Thoracic aorta (tissue), 2 donors: ENCODE measurements around the gene RELA. TPM values are rescaled to one million over a fixed set of nuclear protein-coding genes. Genes with fewer than 3 reads are reported as not detected.

Source experiments
- ATAC-seq: fragments of 150-250 bp; one replicate; pipeline ENCODE4 v1.8.0; 2017; ENCODE audit warnings: low read depth; ENCODE audit not compliant: insufficient number of reproducible peaks, low FRiP score
- DNase-seq: peaks from one replicate; pipeline ENCODE4 v3.0.0-alpha.2; 2020; ENCODE audit warnings: low spot score
- H3K27ac ChIP-seq, 2 donors: fragments of 200-600 bp; sonication (generic); 1 replicate in 1 of 2; 2 replicates in 1 of 2; pipeline ENCODE4 v1.5.1; 2016; ENCODE audit warnings: mild to moderate bottlenecking in 2 of 2, moderate library complexity in 2 of 2
- H3K27me3 ChIP-seq: fragments of 200-600 bp; sonication (generic); replicated peaks from 2 replicates; pipeline ENCODE4 v1.6.0; 2016; ENCODE audit warnings: mild to moderate bottlenecking; ENCODE audit not compliant: insufficient read depth
- H3K36me3 ChIP-seq: fragments of 200-600 bp; sonication (generic); one replicate; pipeline ENCODE4 v1.5.1; 2016
- H3K4me1 ChIP-seq, 2 donors: fragments of 200-600 bp; sonication (generic); 1 replicate in 1 of 2; 2 replicates in 1 of 2; pipeline versions ENCODE4 v1.5.1 to v1.6.0; 2016; ENCODE audit warnings: low read depth in 2 of 2, mild to moderate bottlenecking in 1 of 2; ENCODE audit not compliant: control insufficient read depth in 1 of 2
- H3K4me3 ChIP-seq: fragments of 200-600 bp; sonication (generic); 2 replicates; pipeline ENCODE4 v1.5.1; 2016; ENCODE audit warnings: mild to moderate bottlenecking
- H3K9me3 ChIP-seq: fragments of 200-600 bp; sonication (generic); 2 replicates; pipeline ENCODE4 v1.5.1; 2016
- CTCF ChIP-seq: fragments of 200-600 bp; sonication (generic); IDR thresholded peaks from one replicate; pipeline ENCODE4 v1.5.1; 2019; ENCODE audit warnings: antibody characterized with exemption
- total RNA-seq, 2 donors: library from RNA; depleted of rRNA; stranded (reverse); fragments of >200 nt; gene quantifications; one replicate each; pipeline versions ENCODE4 v1.1.0 to v1.2.3, GENCODE V29; 2016

Gene RELA
- total RNA-seq, 2 donors from 2014 or later, result 81.5 to 84.4 TPM

GRCh38 chr11:65604258-65604657 is 58.5 kb downstream of the RELA start:
- DNase-seq (no peak), ATAC-seq (no peak)
- H3K4me1 ChIP-seq, result peaks cover 0 to 16% of the 10 kb centered on the region in 2 donors
- H3K36me3 ChIP-seq, result peaks cover 46% of the 10 kb centered on the region
- H3K27me3 ChIP-seq, result no peaks in the 10 kb centered on the region
- no peaks in the 10 kb centered on the region for H3K9me3 ChIP-seq
- H3K4me3 ChIP-seq, result no peak overlapping the region
- no peak overlapping the region for H3K27ac ChIP-seq
- no peak for TF ChIP-seq CTCF

Other genes with a start within 250 kb of the RELA start
- gene NEAT1, start 240.1 kb downstream of the RELA start, total RNA-seq, result 1,000 to 10,000 TPM in 1 of 2 donors, 100 to 1,000 TPM in 1; 848 to 1,659 TPM
- gene MALAT1, start 163.9 kb downstream of the RELA start, total RNA-seq, result over 10,000 TPM; 20,776 to 38,952 TPM
- gene SCYL1, start 137.8 kb downstream of the RELA start, total RNA-seq, result 100 to 1,000 TPM in 1 of 2 donors, 10 to 100 TPM in 1; 96.8 to 106 TPM
- gene LTBP3, start 104.6 kb downstream of the RELA start, total RNA-seq, result 100 to 1,000 TPM; 492 to 512 TPM
- 10 to 100 TPM; 38.4 to 51.7 TPM for gene ZNRD2, start 92.4 kb downstream of the RELA start, total RNA-seq
- 100 to 1,000 TPM in 1 of 2 donors, 10 to 100 TPM in 1; 53.3 to 127 TPM for gene FAM89B, start 90.4 kb downstream of the RELA start, total RNA-seq
- 100 to 1,000 TPM; 286 to 395 TPM for gene EHBP1L1, start 86.9 kb downstream of the RELA start, total RNA-seq
- under 1 TPM in 1 of 2 donors, not detected in 1; 0.95 TPM for gene KCNK7, start 67.1 kb downstream of the RELA start, total RNA-seq
- 10 to 100 TPM; 48.3 to 62.8 TPM for gene MAP3K11, start 48.7 kb downstream of the RELA start, total RNA-seq
- gene PCNX3, start 47.1 kb downstream of the RELA start, total RNA-seq, result 10 to 100 TPM; 37.5 to 39.5 TPM
- 10 to 100 TPM; 47.9 to 69.8 TPM for gene SIPA1, start 24.8 kb downstream of the RELA start, total RNA-seq
- gene KAT5, start 49.3 kb upstream of the RELA start, total RNA-seq, result 10 to 100 TPM; 49.0 to 50.5 TPM
- gene RNASEH2C, start 57.9 kb upstream of the RELA start, total RNA-seq, result 100 to 1,000 TPM; 138 to 185 TPM
- gene AP5B1, start 118.1 kb upstream of the RELA start, total RNA-seq, result 10 to 100 TPM; 26.3 to 38.4 TPM
- gene OVOL1, start 124.1 kb upstream of the RELA start, total RNA-seq, result under 1 TPM in 1 of 2 donors, not detected in 1; 0.27 TPM
- under 1 TPM in 1 of 2 donors, not detected in 1; 0.81 TPM for gene SNX32, start 171.0 kb upstream of the RELA start, total RNA-seq
- 100 to 1,000 TPM; 565 to 797 TPM for gene CFL1, start 195.3 kb upstream of the RELA start, total RNA-seq
- gene MUS81, start 197.5 kb upstream of the RELA start, total RNA-seq, result 10 to 100 TPM; 51.8 to 62.8 TPM
- 100 to 1,000 TPM; 134 to 219 TPM for gene EFEMP2, start 209.9 kb upstream of the RELA start, total RNA-seq
- gene CTSW, start 216.9 kb upstream of the RELA start, total RNA-seq, result 10 to 100 TPM in 1 of 2 donors, 1 to 10 TPM in 1; 1.6 to 13.7 TPM
- 100 to 1,000 TPM in 1 of 2 donors, 10 to 100 TPM in 1; 50.4 to 111 TPM for gene FIBP, start 225.6 kb upstream of the RELA start, total RNA-seq
- gene CCDC85B, start 227.8 kb upstream of the RELA start, total RNA-seq, result 100 to 1,000 TPM in 1 of 2 donors, 10 to 100 TPM in 1; 75.8 to 100 TPM
- gene FOSL1, start 237.5 kb upstream of the RELA start, total RNA-seq, result 100 to 1,000 TPM in 1 of 2 donors, 10 to 100 TPM in 1; 25.6 to 143 TPM